ENCODE data around the gene UBE2B.

DNA sequence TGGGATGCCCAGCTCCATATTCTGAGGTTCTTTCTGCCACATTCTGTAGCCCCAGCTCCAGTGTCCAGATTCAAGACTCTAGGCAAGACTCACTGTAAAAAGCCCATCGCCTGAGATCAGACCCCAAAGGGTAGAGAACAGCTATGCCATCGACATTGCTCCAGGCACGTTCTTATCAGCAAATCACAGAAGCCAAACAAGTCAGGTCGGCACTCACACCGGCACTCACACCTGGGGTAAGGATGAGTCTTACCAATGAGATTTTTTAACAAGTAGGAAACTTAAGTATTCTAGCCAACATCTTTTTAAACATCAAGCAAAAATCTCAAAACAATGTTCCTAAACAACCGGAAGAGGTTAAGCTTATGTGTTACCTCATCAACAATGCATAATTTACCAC lies 38.0 kb downstream of the UBE2B start:
- TF ChIP-seq, protein P1, sequence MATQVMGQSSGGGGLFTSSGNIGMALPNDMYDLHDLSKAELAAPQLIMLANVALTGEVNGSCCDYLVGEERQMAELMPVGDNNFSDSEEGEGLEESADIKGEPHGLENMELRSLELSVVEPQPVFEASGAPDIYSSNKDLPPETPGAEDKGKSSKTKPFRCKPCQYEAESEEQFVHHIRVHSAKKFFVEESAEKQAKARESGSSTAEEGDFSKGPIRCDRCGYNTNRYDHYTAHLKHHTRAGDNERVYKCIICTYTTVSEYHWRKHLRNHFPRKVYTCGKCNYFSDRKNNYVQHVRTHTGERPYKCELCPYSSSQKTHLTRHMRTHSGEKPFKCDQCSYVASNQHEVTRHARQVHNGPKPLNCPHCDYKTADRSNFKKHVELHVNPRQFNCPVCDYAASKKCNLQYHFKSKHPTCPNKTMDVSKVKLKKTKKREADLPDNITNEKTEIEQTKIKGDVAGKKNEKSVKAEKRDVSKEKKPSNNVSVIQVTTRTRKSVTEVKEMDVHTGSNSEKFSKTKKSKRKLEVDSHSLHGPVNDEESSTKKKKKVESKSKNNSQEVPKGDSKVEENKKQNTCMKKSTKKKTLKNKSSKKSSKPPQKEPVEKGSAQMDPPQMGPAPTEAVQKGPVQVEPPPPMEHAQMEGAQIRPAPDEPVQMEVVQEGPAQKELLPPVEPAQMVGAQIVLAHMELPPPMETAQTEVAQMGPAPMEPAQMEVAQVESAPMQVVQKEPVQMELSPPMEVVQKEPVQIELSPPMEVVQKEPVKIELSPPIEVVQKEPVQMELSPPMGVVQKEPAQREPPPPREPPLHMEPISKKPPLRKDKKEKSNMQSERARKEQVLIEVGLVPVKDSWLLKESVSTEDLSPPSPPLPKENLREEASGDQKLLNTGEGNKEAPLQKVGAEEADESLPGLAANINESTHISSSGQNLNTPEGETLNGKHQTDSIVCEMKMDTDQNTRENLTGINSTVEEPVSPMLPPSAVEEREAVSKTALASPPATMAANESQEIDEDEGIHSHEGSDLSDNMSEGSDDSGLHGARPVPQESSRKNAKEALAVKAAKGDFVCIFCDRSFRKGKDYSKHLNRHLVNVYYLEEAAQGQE (IDR thresholded peaks at IDR 0.05; ENCODE audit: insufficient replicate concordance, low read depth): no peak
- TF ChIP-seq POLR2AphosphoS5 (IDR thresholded peaks at IDR 0.05; ENCODE audit: low read depth) (no peak), GABPA (IDR thresholded peaks at IDR 0.05; ENCODE audit: low read depth) (no peak), SPI1 (IDR thresholded peaks at IDR 0.05; ENCODE audit: borderline replicate concordance, low read depth) (no peak)
- TF ChIP-seq, protein P2, sequence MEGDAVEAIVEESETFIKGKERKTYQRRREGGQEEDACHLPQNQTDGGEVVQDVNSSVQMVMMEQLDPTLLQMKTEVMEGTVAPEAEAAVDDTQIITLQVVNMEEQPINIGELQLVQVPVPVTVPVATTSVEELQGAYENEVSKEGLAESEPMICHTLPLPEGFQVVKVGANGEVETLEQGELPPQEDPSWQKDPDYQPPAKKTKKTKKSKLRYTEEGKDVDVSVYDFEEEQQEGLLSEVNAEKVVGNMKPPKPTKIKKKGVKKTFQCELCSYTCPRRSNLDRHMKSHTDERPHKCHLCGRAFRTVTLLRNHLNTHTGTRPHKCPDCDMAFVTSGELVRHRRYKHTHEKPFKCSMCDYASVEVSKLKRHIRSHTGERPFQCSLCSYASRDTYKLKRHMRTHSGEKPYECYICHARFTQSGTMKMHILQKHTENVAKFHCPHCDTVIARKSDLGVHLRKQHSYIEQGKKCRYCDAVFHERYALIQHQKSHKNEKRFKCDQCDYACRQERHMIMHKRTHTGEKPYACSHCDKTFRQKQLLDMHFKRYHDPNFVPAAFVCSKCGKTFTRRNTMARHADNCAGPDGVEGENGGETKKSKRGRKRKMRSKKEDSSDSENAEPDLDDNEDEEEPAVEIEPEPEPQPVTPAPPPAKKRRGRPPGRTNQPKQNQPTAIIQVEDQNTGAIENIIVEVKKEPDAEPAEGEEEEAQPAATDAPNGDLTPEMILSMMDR (IDR thresholded peaks at IDR 0.05; ENCODE audit: insufficient read depth, low read length): no peak
